Measurements from ENCODE around the gene ECT2. TPM values are rescaled to one million over a fixed set of nuclear protein-coding genes. Genes with fewer than 3 reads are reported as not detected.

Gene ECT2
- total RNA-seq, 1 experiment from 2014 or later, result 145 TPM

DNA sequence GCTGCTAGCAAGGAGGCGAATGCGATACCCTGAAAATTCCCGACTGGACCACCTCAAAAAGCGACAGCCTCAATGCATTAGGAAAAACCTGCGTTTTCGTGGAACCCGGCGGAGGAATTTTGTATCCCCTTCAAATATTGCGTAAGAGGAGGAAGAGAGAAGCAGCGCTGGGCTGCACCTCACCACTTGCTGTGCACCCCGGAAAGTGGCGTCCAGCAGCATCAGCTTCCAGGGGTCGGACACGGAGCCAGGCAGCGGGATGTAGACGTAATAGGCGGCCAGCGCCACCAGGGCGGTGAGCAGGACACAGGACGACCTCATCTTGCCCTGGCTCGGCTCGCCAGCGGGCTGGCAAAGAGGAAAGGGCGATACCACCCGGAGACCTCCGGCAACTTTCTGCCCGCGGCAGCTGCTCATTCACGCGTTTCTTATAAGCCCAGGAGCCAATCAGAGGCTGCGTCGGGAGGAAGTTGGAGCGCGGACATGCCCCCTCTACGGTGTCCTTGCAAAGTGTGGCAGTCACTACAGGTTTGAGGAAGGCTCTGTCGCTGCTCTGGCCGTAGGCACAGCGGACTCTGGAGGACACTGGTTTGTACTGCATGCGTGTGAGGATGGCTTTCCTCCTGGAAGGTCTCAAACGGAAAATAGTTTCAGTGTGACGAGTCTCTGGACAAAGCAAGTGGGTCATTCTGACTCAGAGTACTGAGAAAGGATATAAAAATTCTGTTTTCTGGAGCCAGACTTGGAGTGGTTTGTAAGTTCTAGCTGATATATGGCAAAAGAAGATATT lies 39.7 kb upstream of the ECT2 start, which contains the start of gene NCEH1:
NCEH1 (minus strand) TSS at position 404 of the 790 bp plus-strand sequence; CDS start at position 321, 83 bp downstream.
- ChIA-PET CTCF (interaction anchor here (0.5 to 2.9 kb wide), 5 partner anchors 25 to 874 kb away, joined by 3 to 39 read pairs (median 4); partner anchors contain the start of gene ECT2), POLR2A (ENCODE audit: unreplicated experiment) (interaction anchor here (0.6 to 1.9 kb wide), 7 partner anchors 13 to 633 kb away, joined by 3 to 16 read pairs (median 3); partner anchors contain the start of gene ECT2)
- no peaks in the 10 kb centered on the region for H3K9me3 ChIP-seq (ENCODE audit: insufficient read depth, low read depth)
- peak; percentile 98 to 100 for DNase-seq
- intact Hi-C loops (cut with micrococcal nuclease; ENCODE audit: unreplicated experiment), result loop anchor here (1.0 to 2.0 kb wide), 6 partner anchors 11 to 151 kb away; partner anchors contain the start of gene ECT2
- peaks cover 34% of the 10 kb centered on the region for H3F3A ChIP-seq (ENCODE audit: insufficient read depth, low read depth)
- H3K79me2 ChIP-seq (ENCODE audit: low read depth), result peaks cover 49% of the 10 kb centered on the region
- H3K4me1 ChIP-seq (replicated peaks; ENCODE audit: insufficient read depth), result peaks cover 62% of the 10 kb centered on the region
- H3K9me2 ChIP-seq (ENCODE audit: insufficient read depth), result no peaks in the 10 kb centered on the region
- TF ChIP-seq EZH2 (IDR thresholded peaks at IDR 0.05; ENCODE audit: low read depth), result no peak
- TF ChIP-seq, protein P1, sequence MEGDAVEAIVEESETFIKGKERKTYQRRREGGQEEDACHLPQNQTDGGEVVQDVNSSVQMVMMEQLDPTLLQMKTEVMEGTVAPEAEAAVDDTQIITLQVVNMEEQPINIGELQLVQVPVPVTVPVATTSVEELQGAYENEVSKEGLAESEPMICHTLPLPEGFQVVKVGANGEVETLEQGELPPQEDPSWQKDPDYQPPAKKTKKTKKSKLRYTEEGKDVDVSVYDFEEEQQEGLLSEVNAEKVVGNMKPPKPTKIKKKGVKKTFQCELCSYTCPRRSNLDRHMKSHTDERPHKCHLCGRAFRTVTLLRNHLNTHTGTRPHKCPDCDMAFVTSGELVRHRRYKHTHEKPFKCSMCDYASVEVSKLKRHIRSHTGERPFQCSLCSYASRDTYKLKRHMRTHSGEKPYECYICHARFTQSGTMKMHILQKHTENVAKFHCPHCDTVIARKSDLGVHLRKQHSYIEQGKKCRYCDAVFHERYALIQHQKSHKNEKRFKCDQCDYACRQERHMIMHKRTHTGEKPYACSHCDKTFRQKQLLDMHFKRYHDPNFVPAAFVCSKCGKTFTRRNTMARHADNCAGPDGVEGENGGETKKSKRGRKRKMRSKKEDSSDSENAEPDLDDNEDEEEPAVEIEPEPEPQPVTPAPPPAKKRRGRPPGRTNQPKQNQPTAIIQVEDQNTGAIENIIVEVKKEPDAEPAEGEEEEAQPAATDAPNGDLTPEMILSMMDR (conservative IDR thresholded peaks at IDR 0.05), result peak; percentile 89
- H3K36me3 ChIP-seq (ENCODE audit: low read depth), result 0 out of 2 replicates have a peak, but pooled peaks cover 3% of the 10 kb centered on the region
- peak within 1 kb of the TSS; percentile 87 for H3K4me2 ChIP-seq
- peak within 1 kb of the TSS; percentile 81 for H2AFZ ChIP-seq
- peaks cover 3% of the 10 kb centered on the region; the same call in 1 of the 2 replicates for H4K20me1 ChIP-seq (ENCODE audit: insufficient read depth)
- BruUV-seq (replicated peaks), result no TSS peak
- H3K27ac ChIP-seq, result peak within 1 kb of the TSS; percentile 98
- H3K4me3 ChIP-seq, result peak within 1 kb of the TSS; percentile 83
- no peaks in the 10 kb centered on the region for H3K27me3 ChIP-seq (ENCODE audit: insufficient read depth, low read depth)

- H4K20me1 ChIP-seq (ENCODE audit: insufficient read depth), result peaks cover 3% of the 10 kb centered on the region; the same call in 1 of the 2 replicates
- H3K9me2 ChIP-seq (ENCODE audit: insufficient read depth), result no peaks in the 10 kb centered on the region
- peaks cover 43% of the 10 kb centered on the region for H3K79me2 ChIP-seq (ENCODE audit: low read depth)
- peak overlapping the region; percentile 83 for H3K4me3 ChIP-seq
- peaks cover 62% of the 10 kb centered on the region for H3K4me1 ChIP-seq (replicated peaks; ENCODE audit: insufficient read depth)
- no peak for TF ChIP-seq EZH2 (IDR thresholded peaks at IDR 0.05; ENCODE audit: low read depth)
- TF ChIP-seq, protein P1 (conservative IDR thresholded peaks at IDR 0.05), result no peak
- BruUV-seq (replicated peaks), result TSS peak; percentile 92
- H3K27ac ChIP-seq, result peak overlapping the region; percentile 98
- peak; percentile 63 to 87 for DNase-seq
- H3K36me3 ChIP-seq (ENCODE audit: low read depth), result no peaks in the 10 kb centered on the region
- no peaks in the 10 kb centered on the region for H3K27me3 ChIP-seq (ENCODE audit: insufficient read depth, low read depth)
- H3F3A ChIP-seq (ENCODE audit: insufficient read depth, low read depth), result peaks cover 34% of the 10 kb centered on the region
- intact Hi-C loops (cut with micrococcal nuclease; ENCODE audit: unreplicated experiment), result loop anchor here (1.0 to 2.0 kb wide), 6 partner anchors 11 to 151 kb away; partner anchors contain the start of gene ECT2
- ChIA-PET CTCF (interaction anchor here (0.5 to 2.9 kb wide), 4 partner anchors 26 to 87 kb away, joined by 3 to 39 read pairs (median 5); partner anchors contain the start of gene ECT2), POLR2A (ENCODE audit: unreplicated experiment) (interaction anchor here (0.6 to 1.9 kb wide), 6 partner anchors 38 to 633 kb away, joined by 3 to 16 read pairs (median 5); partner anchors contain the start of gene ECT2)
- peak overlapping the region; percentile 68 for H2AFZ ChIP-seq
- H3K9me3 ChIP-seq (ENCODE audit: insufficient read depth, low read depth), result no peaks in the 10 kb centered on the region
- peak overlapping the region; percentile 87 for H3K4me2 ChIP-seq
Observed at GRCh38 chr3:172711454-172711795, 39.1 kb upstream of the ECT2 start.

DNA sequence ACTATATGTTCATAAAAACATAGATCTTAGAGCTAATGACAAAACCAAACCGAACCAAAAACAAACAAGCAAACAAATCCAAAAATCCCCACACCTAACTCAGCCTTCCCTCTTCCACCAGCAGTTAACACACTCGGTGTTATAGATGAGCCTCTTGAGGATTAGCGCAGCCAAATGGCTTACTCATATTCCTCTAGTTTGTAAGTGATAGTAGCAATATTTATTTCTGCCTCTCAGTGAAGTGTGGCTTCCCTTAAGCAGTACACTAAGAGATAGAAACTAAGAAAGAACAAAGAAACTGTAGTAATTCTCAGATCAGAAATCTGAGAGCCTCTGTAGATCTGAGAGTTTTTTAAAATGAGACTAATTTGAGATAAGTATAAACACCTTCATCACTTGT lies 37.2 kb upstream of the ECT2 start:
- peaks cover 29% of the 10 kb centered on the region for H3F3A ChIP-seq (ENCODE audit: insufficient read depth, low read depth)
- H3K9me2 ChIP-seq (ENCODE audit: insufficient read depth), result no peaks in the 10 kb centered on the region
- H3K4me3 ChIP-seq, result no peak overlapping the region
- H2AFZ ChIP-seq, result no peak overlapping the region
- peaks cover 24% of the 10 kb centered on the region for H3K79me2 ChIP-seq (ENCODE audit: low read depth)
- POLR2A ChIA-PET (ENCODE audit: unreplicated experiment), result interaction anchor here (1.2 kb wide), 1 partner anchor 37 kb away, joined by 3 read pairs; the partner anchor contains the start of gene ECT2
- TF ChIP-seq, protein P1 (conservative IDR thresholded peaks at IDR 0.05), result no peak
- TF ChIP-seq EZH2 (IDR thresholded peaks at IDR 0.05; ENCODE audit: low read depth), result no peak
- no peak overlapping the region for H3K4me2 ChIP-seq
- 0 out of 2 replicates have a peak, but pooled peaks cover 3% of the 10 kb centered on the region for H4K20me1 ChIP-seq (ENCODE audit: insufficient read depth)
- peaks cover 48% of the 10 kb centered on the region for H3K4me1 ChIP-seq (replicated peaks; ENCODE audit: insufficient read depth)
- no peaks in the 10 kb centered on the region for H3K27me3 ChIP-seq (ENCODE audit: insufficient read depth, low read depth)
- BruUV-seq (replicated peaks), result no TSS peak
- H3K9me3 ChIP-seq (ENCODE audit: insufficient read depth, low read depth), result peaks cover 6% of the 10 kb centered on the region
- peak overlapping the region; percentile 98; the same call in 1 of the 2 replicates for H3K27ac ChIP-seq
- no peaks in the 10 kb centered on the region for H3K36me3 ChIP-seq (ENCODE audit: low read depth)
- intact Hi-C loops (cut with micrococcal nuclease; ENCODE audit: unreplicated experiment), result no loop called here
- CTCF ChIA-PET, result interaction anchor here (0.7 to 1.5 kb wide), 3 partner anchors 18 to 1190 kb away, joined by 3 to 5 read pairs (median 4); no protein-coding TSS in a partner anchor
- no peak for DNase-seq
